NCI-H1436 (cell line): ENCODE results near the gene UBE2E1.

Experiments used
- DNase-seq: peaks from one replicate; lab custom pipeline; 2025; lab: John Stamatoyannopoulos, UW

Gene UBE2E1

DNA sequence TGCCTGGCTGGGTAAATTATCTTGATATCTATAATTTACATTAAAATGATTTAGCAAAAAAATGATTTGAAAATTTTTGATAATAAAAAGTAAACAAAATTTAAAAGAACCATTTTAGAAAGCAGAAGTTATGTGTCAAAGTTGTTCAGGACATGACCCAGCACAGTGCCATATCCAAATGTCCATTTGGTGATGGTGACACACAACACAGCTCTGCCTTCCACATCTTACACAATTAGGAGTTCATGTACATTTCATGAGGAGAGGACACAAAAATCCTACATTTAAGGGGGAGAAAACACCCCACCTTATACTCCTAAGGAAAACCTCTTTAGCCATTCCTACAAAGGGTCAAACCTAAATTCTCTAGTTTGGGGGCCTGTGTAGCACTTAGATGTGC is 10.7 kb upstream of the UBE2E1 start:
- DNase-seq, result no peak

DNA sequence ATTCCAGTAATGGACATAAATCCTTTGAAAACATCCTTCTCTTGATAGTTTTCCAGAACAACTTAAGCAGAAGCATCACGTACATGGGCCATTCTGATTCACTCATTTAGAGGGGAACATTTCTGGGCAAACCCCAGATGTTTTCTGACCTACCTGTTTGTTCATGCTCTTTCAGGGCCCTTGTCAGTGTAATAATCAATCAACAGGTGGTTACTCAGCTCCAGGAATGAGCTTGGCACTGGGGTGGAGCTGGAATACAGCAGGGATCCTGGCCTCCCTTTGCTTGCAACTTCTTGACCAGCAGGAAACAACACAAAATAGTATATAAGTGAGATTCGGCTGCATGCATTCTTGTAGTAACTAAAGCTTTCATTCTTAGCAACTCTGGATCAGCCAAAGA is 9.2 kb upstream of the UBE2E1 start:
- DNase-seq, result no peak

DNA sequence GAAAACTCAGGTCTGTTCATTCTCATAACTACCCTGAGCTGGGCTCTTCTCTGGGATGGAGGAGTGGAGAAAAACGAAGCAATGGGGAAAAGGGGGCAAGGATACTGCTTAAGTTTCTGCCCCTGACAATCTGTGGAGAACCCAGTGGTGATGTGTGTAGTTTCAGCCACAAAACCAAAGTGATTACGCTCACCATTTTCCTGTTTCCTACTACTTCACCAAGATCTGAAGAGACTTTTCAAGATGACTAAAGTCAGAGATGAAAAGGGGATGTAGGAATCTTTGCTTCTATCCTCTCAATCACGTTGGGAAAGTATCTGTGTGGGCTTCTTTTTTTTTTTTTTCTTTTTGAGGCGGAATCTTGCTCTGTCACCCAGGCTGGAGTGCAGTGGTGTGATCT is 8.3 kb upstream of the UBE2E1 start:
- no peak for DNase-seq

DNA sequence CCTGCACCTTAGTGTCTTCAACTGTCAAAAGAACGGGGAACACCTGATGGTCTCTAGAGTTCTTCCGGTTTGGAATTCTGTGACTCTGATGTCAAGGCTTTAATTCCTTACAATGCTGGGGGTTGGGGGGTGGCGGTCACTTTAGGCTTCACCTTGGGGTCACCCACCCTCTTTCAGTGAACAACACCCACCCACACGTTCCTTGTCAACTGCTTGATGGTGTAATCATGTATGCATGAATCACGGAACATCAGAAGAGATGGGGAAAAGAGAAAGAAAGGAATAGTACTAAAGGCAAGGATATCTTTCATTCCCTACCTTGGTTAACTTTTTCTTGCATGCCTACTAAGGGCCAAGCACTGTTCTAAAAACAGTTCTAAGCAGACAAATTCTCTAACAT is 7.3 kb upstream of the UBE2E1 start:
- no peak for DNase-seq

DNA sequence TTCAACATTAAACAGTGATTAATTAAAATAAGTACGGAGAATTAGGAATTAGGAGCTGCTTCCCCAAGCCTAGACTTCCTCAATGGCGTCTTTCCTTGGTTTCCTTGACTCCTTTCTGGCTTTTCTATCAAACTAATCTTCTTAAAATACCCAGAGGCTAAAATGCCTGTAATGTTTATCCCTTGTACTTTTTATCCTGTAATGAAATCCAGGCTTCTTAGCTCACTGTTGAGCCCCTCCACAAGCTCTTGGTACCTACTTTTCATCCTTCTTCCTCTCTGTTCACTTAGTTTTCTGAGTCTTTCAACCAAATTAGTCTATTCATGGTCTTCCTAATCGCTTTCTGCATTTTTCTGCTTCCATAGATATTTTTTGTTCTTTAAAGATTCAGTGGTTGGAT is 6.9 kb upstream of the UBE2E1 start:
- no peak for DNase-seq

DNA sequence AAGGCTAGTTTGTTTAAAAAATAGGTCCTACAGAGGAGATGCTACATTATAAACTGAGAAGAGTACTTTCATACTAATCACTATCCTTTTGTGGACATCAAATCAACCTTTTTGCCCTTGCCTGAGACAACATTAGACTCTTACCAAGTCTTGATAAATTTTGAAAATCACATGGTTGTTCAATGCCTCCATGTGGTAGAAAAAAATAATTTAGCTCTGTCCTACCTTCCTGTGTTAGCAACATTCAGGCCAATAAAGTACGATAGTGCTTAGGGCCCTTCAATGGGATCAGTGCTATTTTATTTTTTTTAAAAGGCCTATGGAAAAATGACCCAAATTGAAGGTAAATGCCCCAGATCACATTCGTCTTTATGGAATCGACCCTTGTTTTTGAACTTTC is 5.0 kb upstream of the UBE2E1 start:
- DNase-seq, result no peak

DNA sequence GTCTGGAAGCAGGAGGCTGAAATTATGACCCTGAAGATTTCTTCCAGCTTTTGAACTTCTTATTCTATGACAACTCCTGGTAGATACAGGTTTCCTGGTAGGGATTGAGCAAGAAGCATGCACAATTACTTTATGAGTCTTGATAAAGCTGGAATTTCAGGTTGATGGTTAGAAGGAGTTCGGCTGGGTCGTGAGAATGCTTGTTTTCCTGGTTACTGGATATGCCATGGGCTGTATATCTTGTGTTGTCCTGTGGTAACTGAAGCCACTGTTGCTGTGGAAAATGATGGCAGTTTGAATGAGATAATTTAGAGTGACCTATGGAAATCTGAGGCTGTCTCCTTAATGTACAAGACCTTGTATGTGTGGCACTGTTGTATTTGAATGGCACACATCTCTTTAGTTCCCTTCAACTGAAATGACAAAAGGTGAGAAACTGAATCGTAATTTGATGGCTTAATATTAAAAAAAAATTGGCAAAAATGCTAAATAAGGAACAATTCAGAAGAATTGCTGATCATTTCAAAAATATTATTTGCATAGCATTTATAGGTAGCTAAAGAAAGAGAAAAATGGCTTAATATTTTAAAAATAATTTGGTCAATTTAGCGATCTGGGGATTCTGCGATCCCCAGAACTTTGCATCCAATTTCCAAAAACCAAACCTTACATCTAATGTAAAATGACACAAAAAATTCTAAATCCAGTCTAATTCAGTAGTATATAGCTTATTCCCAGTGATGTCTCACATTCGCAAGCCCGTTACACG is 1.1 kb upstream of the UBE2E1 start:
- DNase-seq, result no peak

DNA sequence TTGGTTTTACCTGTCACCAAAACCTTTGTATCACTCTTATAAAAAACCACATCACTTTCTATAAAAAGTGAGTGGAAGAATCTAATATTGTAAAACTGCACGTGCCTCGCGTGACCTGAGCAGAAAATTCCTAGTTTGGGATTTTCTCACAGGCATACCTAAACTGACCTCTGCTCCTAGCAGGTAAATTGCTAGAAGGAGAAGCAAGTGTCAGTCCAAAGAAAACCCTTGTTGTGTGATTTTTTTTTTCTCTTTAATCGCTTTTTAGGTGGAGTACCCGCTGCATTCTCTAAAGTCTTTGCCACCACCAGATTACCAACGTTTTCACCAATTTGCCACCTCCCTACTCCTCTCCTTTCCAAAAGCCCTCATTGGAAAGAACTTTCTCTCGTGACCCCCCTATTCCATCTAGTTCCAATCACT is 534 bp upstream of the UBE2E1 start:
- DNase-seq, result no peak

DNA sequence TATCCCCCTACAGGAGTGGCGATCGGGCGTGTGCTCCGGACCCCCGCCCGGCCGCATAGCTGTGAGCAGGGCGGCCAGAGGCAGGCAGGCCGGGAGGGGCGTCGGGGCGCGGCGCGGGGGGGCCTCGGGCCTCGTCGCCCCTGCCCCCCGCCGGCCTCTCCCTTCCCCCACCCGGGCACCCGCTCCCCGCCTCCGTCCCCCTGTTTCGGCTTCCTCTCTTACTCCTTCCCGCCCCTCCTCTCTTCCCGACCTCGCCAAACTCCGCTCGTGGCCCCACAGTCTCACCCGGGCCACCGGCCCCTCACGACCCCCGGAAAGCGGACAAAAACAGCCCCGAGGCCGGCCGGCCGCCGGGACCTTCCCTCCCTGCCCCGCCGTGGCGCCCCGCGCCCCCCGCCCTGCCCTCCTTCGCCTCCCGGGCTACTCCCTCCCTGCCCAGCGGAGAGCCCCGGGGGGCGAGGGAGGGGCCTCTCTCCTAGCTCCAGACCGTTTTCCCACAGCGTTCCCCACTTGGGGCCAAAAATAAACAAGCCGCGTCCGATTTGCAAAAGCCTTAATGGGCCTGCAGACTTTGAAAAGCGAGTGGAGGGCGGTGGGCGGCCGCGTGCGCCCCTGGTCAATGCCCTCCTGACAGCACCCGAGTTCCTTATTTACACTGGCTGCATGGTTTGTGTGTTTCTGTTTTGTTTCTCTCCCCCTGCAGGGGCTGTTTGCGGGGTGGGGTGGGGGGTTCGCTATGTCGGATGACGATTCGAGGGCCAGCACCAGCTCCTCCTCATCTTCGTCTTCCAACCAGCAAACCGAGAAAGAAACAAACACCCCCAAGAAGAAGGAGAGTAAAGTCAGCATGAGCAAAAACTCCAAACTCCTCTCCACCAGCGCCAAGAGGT is 1.0 kb downstream of the UBE2E1 start:
- no peak for DNase-seq

DNA sequence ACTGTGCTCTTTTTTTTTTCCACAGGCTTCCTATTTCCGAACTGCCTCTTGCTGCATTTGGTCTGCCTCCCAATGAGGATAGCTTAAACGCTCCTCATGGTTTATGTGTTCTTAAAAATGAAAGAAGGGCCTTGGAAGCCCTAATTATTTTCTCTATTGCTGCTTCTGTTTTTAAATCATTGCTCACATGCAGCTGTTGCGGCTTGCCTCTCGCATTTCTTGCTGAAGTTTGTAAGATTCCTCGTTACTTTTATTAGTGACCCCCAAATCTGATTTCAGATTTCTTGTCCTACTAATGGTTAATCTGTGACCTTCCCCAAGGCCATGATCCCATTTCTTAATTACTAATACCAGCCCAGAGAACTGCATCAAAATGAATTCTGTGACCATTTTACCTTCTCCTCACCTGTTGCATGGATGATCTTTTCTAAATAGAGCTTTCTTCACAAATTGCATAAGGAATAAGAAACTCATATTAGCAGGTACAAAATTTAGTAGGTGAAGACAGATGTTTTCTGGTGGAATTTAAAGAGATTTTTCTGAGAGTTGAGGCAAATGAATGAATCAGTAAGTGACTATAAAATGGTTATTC is 1.8 kb downstream of the UBE2E1 start:
- no peak for DNase-seq

DNA sequence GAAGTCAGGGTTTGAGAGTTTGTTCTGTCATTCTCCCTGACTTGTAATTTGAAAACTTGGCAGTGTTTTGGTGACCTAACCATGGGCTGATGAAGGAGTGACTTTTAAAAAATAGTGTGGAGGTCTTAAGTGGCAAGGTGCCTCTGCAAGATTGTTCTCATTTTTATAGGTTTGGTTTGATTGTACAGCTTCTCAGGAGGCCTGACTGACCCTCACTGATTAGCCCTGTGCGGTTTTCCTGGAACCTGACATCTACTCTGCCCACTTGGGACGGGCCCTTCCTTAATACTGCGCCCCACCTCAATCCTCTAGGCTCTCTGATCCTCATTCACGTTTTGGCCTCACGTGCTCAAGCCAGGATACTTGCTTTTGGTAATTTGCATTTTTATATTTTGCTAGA is 2.8 kb downstream of the UBE2E1 start:
- DNase-seq, result no peak

DNA sequence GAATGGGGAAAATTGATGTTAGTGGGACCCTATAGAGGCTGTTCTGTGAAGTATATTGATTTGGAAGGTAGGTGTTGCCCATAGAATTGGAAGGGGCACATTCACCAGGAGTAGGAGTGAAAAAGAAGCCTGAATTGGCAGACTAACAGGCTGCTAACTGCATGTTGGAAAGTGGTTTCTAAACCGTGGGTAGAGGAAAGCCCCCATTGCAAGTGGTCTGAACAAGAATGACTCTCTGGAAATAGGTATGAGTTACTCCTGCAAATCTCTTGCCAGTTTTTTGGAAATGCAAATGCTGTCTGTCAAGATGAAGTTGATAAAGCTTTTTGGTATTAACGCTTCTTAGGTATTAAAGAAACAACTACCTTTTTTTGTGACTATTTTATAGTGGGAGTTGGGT is 3.5 kb downstream of the UBE2E1 start:
- DNase-seq, result no peak

DNA sequence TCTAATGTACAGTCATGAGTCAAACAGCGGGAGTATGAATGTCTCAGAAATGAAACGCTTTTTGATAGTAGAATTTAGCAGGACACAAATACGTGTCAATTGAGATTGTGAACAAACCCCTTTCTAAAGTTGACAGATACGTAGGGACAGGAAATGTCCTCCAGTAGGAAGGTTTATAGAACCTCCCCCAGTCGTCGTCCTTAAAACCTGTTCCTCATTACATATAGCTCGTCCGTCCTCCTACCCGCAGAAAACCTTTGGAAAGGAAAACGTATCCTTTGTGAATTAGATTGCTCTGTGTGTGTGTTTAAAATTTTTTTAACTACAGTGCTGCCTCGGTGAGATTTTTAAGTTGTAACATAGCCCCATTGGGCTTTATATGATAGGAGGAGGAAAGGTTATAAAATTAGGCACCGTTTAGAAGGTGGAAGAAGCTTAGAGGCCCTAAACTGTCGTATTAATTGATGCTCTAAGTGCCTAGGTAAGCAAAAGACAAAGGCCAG is 4.1 kb downstream of the UBE2E1 start:
- DNase-seq, result no peak

DNA sequence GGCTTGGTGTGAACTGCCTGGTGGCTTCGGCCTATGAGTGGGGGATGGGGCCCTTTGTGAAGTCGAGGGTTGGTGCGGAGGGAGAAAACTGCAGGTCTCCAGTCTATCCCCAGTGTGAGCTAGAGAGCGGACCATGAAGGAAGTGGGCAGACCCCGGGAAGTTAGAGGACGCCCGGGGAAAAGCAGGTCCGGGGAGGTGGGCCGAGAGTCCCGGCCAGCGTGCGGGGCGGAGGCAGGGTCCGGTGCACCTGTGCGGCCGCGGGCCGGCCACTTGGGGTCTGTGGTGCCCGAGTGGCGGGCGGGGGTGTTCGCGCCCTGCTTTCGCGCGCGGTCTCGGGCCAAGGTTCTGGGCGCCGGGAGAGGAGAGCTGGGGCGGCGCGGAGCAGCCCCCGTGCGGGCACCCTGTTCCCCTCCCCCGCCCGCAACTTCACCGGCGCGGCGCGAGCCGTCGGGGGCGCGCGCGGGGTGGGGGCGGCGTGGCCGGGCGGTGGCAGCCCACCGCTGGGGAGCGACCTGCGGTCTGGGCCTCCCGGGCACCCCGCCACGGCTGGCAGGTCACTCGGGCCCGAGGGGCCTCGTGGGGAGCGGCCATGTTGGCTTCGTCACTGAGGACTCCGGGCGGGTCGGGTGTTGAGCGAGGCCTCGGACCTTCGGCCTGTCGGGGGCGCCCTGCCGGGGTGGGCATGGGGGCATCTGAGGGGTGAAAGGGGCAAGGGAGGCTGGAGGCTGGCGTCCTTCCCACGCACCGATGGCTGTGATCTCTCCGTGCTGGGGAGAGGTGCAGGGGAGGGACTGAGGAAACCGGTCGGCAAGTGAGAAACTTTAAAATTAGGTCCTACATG is 4.8 kb downstream of the UBE2E1 start:
- DNase-seq, result no peak

DNA sequence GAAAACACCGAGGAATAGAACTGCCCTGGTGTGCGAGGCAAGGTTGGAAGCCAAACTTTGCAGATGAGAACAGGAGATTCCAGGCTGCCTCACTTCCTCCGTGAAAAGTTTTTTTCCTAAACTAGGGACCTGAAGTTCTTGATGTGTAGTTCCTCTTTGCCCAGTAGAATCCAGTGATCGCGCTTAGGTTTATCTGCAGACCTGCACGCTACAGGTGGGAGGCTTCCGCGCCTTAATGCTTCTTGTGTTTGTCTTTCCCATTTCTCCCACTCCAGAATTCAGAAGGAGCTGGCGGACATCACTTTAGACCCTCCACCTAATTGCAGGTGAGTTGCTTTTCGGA is 5.4 kb downstream of the UBE2E1 start:
- DNase-seq, result no peak

DNA sequence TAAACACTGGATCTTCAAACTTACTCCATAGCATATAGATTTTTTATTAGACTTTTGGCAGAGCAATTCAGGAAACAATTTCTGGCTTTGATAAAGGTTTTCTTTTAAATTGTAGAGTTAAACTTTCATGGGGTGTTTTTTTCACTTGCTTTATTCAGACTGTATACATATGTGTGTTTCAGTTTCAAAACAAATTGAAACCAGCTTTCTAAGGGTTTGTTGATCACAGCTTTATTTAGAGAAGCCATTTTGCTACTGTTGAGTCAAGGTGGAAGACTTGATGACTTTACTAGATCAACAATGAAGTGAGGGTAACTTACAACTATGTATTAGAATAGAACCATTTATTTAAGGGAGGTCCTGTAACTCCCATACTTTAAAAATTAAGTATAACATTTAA is 6.2 kb downstream of the UBE2E1 start:
- DNase-seq, result no peak

DNA sequence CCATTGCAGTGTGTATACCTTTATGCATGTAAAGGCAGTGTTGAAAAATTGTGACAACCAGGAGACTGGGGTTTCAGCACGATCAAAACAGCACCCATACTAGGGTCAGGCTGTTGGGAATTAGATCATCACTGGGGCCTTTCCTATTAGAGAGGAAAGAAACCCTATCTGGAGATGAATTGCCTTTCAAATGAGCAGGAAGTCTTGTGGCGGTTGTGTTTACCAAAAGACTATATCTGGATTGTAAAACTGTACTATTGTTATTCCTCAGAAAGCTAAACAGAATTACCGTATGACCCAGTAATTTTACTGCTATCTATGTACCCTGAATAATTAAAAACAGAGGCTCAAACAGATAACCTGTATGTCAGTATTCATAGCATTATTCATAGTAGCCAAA is 10.1 kb downstream of the UBE2E1 start:
- no peak for DNase-seq

DNA sequence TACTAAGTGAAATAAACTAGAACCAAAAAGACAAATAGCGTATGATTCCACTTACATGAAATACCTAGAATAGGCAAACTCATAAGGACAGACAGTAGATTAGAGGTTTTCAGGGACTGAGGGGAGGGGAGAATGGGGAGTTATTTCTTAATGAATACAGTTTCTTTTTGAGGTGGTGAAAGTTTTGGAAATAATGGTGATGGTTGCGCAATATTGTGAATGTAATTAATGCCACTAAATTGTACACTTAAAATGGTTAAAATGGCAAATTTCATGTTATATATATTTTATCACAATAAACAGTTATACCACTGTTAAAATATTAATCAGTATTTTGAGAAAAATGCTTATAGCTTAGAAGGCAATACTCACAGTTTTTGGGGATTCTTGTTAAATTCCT is 11.0 kb downstream of the UBE2E1 start:
- no peak for DNase-seq

DNA sequence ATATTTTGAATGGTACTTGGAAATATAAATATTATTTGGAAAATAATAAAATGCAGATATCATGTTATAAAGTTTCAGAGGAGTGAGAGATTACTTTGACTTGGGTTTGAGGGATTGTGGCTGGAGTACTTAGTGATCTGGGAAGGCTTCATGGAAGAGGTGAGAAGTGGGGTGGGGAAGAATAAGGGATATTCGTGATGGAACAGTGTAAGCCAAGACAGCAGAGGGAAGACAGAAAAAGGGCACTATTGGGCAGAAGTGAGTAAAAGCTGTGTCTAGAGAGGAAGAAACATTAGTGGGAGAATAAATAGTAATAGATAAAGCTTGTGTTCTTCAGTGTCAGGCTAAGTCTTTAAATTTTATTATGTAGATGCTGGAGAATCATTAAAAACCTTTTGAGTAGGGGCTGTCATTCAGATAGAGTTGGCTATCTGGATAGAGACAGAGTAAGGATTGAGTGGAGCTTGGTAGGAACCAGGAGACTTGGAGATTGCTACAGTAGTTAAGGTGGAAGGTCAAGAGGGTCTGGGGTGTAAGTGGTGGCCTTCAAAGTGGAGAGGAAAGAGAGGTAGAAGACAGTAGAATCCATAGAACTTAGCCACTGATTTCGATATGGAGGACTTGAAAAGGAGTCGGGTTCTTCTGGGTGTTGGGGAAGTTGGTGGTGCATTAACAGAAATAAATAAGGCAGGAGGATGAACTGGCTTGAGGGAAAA is 11.9 kb downstream of the UBE2E1 start:
- no peak for DNase-seq

DNA sequence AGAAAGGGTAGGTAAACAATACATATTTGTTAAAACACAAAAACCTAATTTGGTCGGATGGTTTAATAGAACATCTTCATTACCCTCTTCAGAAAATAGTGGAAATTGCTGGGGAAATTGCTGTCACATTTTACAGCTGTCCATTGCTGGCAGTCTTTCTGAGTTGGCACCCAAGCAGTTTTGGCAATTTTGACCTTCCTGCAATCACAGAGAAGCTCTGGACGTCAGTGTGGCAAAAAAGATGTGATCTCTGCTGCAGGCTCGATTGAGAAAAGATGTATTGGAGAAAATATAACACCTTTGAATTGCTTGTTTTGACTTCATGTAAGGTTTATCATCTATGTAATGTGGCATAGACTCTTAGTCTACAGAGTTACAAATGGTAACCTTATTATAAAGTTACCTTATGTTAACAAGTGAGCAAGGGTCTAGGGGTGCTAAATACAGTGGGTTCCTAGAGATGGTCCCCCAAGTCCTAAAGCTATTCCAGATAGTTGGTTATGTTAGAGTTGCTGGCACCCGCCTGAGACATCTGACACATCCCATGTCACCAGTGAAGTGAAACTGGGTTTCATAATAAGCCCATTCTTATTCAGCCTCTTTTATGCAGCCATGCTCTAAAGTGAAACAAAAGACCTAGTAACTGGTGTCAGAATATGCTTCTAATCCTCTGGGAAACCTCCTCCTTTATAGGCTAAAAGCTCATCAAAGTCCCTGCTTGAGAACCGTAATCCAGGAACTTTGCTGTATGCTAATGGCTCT is 14.0 kb downstream of the UBE2E1 start:
- DNase-seq, result no peak

DNA sequence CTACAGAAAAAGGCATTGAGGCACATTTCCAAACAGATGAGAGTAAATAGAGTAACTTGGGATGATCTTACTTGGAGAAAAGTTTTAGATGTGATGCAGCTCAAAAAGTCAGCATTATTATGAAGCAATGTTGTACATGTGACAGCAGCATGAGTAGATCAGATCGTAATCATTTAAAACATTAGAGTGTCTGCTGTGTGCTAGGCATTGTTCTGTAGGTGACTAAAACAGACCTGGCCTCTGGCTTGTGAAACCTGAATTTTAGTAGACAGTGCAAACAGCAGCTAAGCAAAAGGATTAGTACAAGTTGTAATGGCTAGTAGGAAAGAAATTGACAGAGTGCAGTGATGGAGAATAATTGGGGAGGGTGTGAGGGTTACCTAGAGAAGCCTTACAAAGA is 15.1 kb downstream of the UBE2E1 start:
- DNase-seq, result no peak
